Measurements from ENCODE around the gene NXPH4. TPM values are rescaled to one million over a fixed set of nuclear protein-coding genes. Genes with fewer than 3 reads are reported as not detected.

NXPH4 gene
- polyA plus RNA-seq, 1 donor: 0.91 TPM

DNA sequence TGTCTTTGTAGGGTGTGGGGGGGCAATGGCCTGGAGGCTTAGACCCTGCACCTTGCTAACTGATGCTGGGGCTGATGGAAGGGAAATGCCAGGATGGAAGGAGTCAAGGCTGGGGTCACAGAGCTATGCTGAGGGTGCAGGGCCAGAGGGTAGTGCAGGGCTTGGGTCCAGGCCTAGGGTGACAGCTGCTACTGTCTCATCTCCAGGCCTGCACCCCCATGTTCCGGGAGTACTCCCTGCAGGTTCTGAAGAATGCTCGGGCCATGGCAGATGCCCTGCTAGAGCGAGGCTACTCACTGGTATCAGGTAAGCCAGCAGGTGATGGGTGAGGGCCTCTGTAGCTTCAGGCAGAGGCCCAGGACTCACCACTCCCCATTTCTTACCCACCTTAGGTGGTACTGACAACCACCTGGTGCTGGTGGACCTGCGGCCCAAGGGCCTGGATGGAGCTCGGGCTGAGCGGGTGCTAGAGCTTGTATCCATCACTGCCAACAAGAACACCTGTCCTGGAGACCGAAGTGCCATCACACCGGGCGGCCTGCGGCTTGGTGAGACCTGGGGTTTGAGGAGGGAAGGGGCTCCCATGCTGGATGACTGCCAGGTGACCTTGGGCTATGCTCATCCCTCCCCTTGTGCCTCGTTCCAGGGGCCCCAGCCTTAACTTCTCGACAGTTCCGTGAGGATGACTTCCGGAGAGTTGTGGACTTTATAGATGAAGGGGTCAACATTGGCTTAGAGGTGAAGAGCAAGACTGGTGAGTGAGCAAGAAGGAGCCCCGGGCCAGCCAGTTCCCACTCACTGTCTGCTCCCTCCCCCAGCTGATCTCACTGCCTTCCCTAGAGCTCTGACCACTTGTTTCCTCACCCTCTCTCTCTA lies 17.0 kb downstream of the NXPH4 start:
- H3K4me1 ChIP-seq (ENCODE audit: control insufficient read depth, insufficient read depth, low read length): peaks cover 23% of the 10 kb centered on the region
- no peak for DNase-seq
- H3K27me3 ChIP-seq (ENCODE audit: control insufficient read depth, insufficient read depth, low read length): peaks cover 38% of the 10 kb centered on the region
- H3K4me3 ChIP-seq (ENCODE audit: low read length): no peak overlapping the region
- no peak overlapping the region for H3K27ac ChIP-seq (ENCODE audit: low read length)
- H3K9me3 ChIP-seq (ENCODE audit: control insufficient read depth, low read depth, low read length): peaks cover 4% of the 10 kb centered on the region
- peaks cover 33% of the 10 kb centered on the region for H3K36me3 ChIP-seq (ENCODE audit: control insufficient read depth, insufficient read depth, low read length)
- WGBS (ENCODE audit: insufficient coverage, low lambda C conversion rate): no CpG with 5 or more reads among the region's 15 CpGs

DNA sequence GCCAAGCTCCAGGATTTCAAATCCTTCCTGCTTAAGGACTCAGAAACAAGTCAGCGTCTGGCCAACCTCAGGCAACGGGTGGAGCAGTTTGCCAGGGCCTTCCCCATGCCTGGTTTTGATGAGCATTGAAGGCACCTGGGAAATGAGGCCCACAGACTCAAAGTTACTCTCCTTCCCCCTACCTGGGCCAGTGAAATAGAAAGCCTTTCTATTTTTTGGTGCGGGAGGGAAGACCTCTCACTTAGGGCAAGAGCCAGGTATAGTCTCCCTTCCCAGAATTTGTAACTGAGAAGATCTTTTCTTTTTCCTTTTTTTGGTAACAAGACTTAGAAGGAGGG lies 17.6 kb downstream of the NXPH4 start:
- H3K27me3 ChIP-seq (ENCODE audit: control insufficient read depth, insufficient read depth, low read length): peaks cover 41% of the 10 kb centered on the region
- H3K4me1 ChIP-seq (ENCODE audit: control insufficient read depth, insufficient read depth, low read length): peaks cover 25% of the 10 kb centered on the region
- no peak overlapping the region for H3K27ac ChIP-seq (ENCODE audit: low read length)
- no CpG with 5 or more reads among the region's 3 CpGs for WGBS (ENCODE audit: insufficient coverage, low lambda C conversion rate)
- H3K4me3 ChIP-seq (ENCODE audit: low read length): no peak overlapping the region
- H3K36me3 ChIP-seq (ENCODE audit: control insufficient read depth, insufficient read depth, low read length): peaks cover 33% of the 10 kb centered on the region
- H3K9me3 ChIP-seq (ENCODE audit: control insufficient read depth, low read depth, low read length): peaks cover 4% of the 10 kb centered on the region
- DNase-seq: no peak

DNA sequence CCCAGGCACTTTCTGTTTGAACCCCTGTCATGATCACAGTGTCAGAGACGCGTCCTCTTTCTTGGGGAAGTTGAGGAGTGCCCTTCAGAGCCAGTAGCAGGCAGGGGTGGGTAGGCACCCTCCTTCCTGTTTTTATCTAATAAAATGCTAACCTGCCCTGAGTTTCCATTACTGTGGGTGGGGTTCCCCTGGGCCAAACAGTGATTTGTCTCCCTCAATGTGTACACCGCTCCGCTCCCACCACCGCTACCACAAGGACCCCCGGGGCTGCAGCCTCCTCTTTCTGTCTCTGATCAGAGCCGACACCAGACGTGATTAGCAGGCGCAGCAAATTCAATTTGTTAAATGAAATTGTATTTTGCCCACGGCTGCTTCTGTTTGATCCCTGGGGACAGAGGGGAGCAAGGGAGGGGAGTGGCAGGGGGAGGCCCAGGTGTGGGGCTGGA lies 18.0 kb downstream of the NXPH4 start:
- peaks cover 45% of the 10 kb centered on the region for H3K27me3 ChIP-seq (ENCODE audit: control insufficient read depth, insufficient read depth, low read length)
- no peak overlapping the region for H3K27ac ChIP-seq (ENCODE audit: low read length)
- peaks cover 24% of the 10 kb centered on the region for H3K4me1 ChIP-seq (ENCODE audit: control insufficient read depth, insufficient read depth, low read length)
- peaks cover 33% of the 10 kb centered on the region for H3K36me3 ChIP-seq (ENCODE audit: control insufficient read depth, insufficient read depth, low read length)
- 89% methylated on average over 3 of the region's 10 CpGs for WGBS (ENCODE audit: insufficient coverage, low lambda C conversion rate)
- no peak overlapping the region for H3K4me3 ChIP-seq (ENCODE audit: low read length)
- H3K9me3 ChIP-seq (ENCODE audit: control insufficient read depth, low read depth, low read length): peaks cover 4% of the 10 kb centered on the region
- no peak for DNase-seq

DNA sequence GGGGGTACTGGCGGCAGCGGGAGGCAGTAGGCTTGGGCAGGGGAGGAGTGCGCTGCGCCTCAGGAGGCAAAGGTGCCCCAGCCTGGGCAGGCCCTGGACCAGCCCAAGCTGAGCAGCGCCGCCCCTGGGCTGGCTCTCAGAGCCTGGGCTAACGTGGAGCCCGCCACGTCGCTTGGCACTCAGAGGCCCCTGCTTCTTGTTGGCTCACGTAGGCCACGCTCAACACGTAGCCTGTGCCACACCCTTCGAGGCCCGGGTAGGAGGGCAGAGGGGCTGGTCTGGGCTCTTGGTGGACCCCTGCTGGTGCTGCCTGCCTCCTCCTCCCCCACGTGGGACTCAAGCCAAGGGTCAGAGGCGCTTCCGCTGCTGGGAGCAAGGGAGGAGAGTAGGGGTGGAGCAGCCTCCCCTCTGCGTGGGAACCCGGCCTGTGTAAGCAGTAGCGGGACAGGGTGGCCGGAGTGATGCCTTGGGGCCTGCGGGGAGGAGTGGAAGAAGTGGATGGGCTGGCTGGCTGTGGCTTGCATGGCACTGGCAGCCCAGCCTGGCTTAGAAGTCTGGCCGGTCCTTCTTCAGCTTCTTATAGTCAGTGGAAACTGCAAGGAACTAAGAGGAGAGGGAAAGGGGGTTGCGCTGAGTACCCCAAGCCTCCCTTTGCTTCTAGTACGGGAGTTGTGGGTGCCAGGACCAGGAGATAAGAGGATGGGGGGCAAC lies 18.6 kb downstream of the NXPH4 start:
- WGBS (ENCODE audit: insufficient coverage, low lambda C conversion rate): no CpG with 5 or more reads among the region's 26 CpGs
- DNase-seq: no peak
- Histone ChIP-seq H3K36me3 (ENCODE audit: control insufficient read depth, insufficient read depth, low read length) (peaks cover 33% of the 10 kb centered on the region), H3K27ac (ENCODE audit: low read length) (no peak overlapping the region), H3K4me3 (ENCODE audit: low read length) (no peak overlapping the region), H3K27me3 (ENCODE audit: control insufficient read depth, insufficient read depth, low read length) (peaks cover 51% of the 10 kb centered on the region), H3K9me3 (ENCODE audit: control insufficient read depth, low read depth, low read length) (peaks cover 8% of the 10 kb centered on the region), H3K4me1 (ENCODE audit: control insufficient read depth, insufficient read depth, low read length) (peaks cover 25% of the 10 kb centered on the region)

DNA sequence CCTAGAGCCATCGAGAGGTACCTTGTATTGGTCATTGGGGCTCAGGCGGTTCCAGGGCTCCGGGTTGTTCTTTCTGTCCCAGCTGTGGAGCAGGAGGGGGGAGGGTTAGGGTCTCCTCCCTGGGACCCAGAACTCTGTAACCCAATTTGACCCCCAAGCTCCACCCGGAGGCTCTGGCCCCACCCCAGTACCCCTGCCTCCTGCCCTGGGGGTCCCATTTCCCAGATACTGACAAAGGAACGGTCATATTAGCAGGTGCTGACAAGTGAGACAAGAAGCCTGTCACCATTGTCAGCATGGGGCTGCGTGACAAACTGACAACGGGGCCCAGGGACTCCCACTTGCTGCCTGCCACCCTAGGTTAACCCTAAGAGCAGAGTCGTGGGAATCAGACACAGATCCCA lies 19.1 kb downstream of the NXPH4 start:
- peaks cover 33% of the 10 kb centered on the region for H3K36me3 ChIP-seq (ENCODE audit: control insufficient read depth, insufficient read depth, low read length)
- H3K9me3 ChIP-seq (ENCODE audit: control insufficient read depth, low read depth, low read length): peaks cover 13% of the 10 kb centered on the region
- no CpG with 5 or more reads among the region's 8 CpGs for WGBS (ENCODE audit: insufficient coverage, low lambda C conversion rate)
- no peak overlapping the region for H3K4me3 ChIP-seq (ENCODE audit: low read length)
- H3K27me3 ChIP-seq (ENCODE audit: control insufficient read depth, insufficient read depth, low read length): peaks cover 57% of the 10 kb centered on the region
- no peak for DNase-seq
- H3K4me1 ChIP-seq (ENCODE audit: control insufficient read depth, insufficient read depth, low read length): peaks cover 25% of the 10 kb centered on the region
- H3K27ac ChIP-seq (ENCODE audit: low read length): no peak overlapping the region

DNA sequence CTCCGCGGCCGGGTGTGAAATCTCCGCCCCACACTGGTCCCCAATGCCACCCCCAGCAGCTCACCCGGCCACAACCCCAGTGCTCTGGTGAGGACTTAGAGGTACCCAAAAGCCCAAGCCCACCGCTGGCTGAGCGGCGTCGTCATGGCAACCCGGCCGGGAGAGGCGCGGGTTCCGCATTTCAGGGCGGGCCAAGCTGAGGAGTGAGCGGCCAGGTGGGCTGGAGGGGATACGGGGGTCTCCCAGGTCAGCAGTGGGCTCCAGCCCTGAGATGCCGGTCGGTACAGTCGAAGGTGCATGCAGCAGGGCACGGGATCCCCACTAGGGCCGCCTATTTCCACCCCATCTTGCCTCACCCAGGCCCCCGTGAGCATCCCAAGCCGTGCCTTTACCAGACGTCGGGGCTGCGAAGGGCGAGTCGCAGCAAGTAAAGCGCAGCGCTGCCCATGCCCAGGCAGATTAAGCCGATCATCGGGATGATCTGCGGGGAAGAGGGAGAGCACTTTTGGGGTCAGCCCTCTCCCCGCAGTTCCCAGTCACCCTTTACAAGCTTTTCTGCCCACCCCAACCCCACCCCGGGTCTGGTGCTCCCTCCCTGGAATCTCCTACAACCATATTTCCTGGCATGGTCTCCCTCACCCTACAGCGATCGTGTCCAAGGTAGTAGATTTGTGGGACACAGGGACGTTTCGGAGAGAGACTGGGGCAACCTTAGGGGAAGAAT lies 19.8 kb downstream of the NXPH4 start:
- no peak for DNase-seq

DNA sequence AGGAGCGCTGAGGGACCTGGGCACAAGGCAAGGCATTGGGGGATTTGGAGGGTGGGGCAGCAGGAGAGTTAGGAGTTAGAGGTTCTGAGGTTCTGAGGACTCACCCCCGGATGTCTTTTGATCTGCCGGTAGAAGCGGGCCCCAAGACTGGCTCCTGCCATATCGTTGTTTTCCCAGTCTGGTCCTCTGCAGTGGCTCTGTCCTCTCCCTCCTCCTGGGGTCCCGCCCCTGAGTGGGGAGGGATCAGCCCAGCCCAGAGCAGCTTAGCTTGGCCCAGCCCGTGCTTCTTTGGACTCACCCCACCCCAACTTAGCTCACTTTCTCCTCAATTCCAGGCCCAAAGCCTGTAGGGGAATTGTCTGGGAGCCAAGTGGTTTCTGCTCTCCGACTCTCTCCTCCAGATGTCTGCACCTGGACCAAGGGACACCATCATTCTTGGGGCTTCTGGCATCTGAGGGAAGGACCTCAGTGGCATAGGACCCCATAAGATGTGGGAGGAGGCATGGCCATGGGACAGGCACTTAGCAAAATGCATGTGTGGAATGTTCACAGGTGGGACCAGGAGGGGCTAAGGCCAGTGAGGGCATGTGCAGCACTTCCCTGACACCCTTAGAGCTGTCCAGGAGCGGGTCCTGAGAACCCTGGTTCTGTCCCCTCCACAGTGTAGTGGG lies 20.5 kb downstream of the NXPH4 start:
- peaks cover 13% of the 10 kb centered on the region for H3K9me3 ChIP-seq (ENCODE audit: control insufficient read depth, low read depth, low read length)
- H3K4me1 ChIP-seq (ENCODE audit: control insufficient read depth, insufficient read depth, low read length): peaks cover 37% of the 10 kb centered on the region
- H3K27me3 ChIP-seq (ENCODE audit: control insufficient read depth, insufficient read depth, low read length): peaks cover 70% of the 10 kb centered on the region
- DNase-seq: no peak
- no peak overlapping the region for H3K27ac ChIP-seq (ENCODE audit: low read length)
- H3K36me3 ChIP-seq (ENCODE audit: control insufficient read depth, insufficient read depth, low read length): peaks cover 22% of the 10 kb centered on the region
- no peak overlapping the region for H3K4me3 ChIP-seq (ENCODE audit: low read length)
- WGBS (ENCODE audit: insufficient coverage, low lambda C conversion rate): no CpG with 5 or more reads among the region's 9 CpGs

More for the DNA sequence above, 19.8 kb downstream of the NXPH4 start:
- H3K4me1 ChIP-seq (ENCODE audit: control insufficient read depth, insufficient read depth, low read length): peaks cover 30% of the 10 kb centered on the region
- H3K27ac ChIP-seq (ENCODE audit: low read length): no peak overlapping the region
- no CpG with 5 or more reads among the region's 40 CpGs for WGBS (ENCODE audit: insufficient coverage, low lambda C conversion rate)
- H3K9me3 ChIP-seq (ENCODE audit: control insufficient read depth, low read depth, low read length): peaks cover 13% of the 10 kb centered on the region
- no peak overlapping the region for H3K4me3 ChIP-seq (ENCODE audit: low read length)
- H3K27me3 ChIP-seq (ENCODE audit: control insufficient read depth, insufficient read depth, low read length): peaks cover 63% of the 10 kb centered on the region
- H3K36me3 ChIP-seq (ENCODE audit: control insufficient read depth, insufficient read depth, low read length): peaks cover 29% of the 10 kb centered on the region

DNA sequence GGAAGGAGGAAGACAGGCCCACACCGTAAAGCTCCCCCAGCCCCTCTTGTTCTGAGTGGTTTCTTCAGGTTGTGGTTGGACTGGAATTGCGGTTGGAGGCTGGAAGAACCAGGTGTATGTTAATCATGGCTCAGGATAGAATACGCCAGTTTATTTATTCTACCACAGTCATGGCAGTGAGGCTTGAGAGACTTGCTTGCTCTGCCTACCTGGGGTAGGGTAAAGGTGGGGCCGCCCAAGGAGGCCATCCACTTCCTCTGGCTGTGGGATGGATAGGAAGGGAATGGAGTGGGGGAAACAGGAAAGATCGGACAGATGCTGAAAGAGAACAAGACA lies 21.0 kb downstream of the NXPH4 start:
- peaks cover 13% of the 10 kb centered on the region for H3K9me3 ChIP-seq (ENCODE audit: control insufficient read depth, low read depth, low read length)
- H3K4me3 ChIP-seq (ENCODE audit: low read length): no peak overlapping the region
- peaks cover 17% of the 10 kb centered on the region for H3K36me3 ChIP-seq (ENCODE audit: control insufficient read depth, insufficient read depth, low read length)
- H3K27ac ChIP-seq (ENCODE audit: low read length): no peak overlapping the region
- DNase-seq: no peak
- WGBS (ENCODE audit: insufficient coverage, low lambda C conversion rate): no CpG with 5 or more reads among the region's 5 CpGs
- peaks cover 75% of the 10 kb centered on the region for H3K27me3 ChIP-seq (ENCODE audit: control insufficient read depth, insufficient read depth, low read length)
- H3K4me1 ChIP-seq (ENCODE audit: control insufficient read depth, insufficient read depth, low read length): peaks cover 39% of the 10 kb centered on the region

DNA sequence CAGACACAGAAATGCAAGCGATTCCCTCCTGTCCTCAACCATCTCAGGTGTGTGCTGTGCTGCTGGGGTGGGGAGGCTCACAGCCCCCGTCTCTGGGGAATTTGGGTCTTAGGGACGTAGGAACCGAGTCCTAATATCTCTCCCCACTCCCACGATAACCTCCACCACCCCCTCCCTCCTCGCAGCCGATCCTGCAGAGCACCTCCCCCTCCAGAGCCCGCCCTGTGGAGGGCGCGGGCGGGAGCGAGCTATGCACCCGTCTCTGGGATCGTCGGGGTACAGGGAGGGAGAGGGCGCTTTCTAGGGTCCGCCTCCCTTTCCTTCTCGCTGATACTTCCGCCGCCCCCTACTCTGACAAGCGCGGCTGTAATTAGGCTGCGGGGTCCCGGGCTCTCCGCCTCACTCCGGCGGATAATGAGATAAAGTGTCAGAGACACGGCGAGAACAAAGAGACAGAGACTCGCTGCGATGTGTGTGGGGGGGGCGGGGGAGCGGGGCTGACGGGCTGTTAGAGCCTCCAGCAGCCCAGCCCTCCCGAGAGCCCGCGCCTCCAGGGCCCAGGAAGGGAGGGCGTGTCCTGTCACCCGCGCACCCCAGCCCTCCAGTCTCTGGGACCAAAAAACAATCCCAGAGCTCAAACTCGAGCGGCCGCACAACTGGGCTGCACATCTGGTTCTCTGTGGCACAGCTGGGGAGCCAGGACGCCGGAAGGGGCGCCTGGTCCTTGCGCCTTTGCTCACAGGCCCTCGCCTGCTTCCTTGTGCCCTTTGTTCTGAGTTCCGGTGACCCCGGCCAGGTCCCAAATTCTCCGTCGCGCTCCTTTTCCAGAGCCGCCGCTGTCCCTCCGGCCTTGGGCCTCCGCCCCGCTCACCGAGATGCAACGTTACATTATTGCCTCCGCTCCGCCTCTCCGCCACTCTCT lies 21.6 kb downstream of the NXPH4 start:
- no CpG with 5 or more reads among the region's 63 CpGs for WGBS (ENCODE audit: insufficient coverage, low lambda C conversion rate)
- H3K27ac ChIP-seq (ENCODE audit: low read length): no peak overlapping the region
- peaks cover 11% of the 10 kb centered on the region for H3K36me3 ChIP-seq (ENCODE audit: control insufficient read depth, insufficient read depth, low read length)
- no peak for DNase-seq
- H3K4me1 ChIP-seq (ENCODE audit: control insufficient read depth, insufficient read depth, low read length): peaks cover 46% of the 10 kb centered on the region
- peaks cover 13% of the 10 kb centered on the region for H3K9me3 ChIP-seq (ENCODE audit: control insufficient read depth, low read depth, low read length)
- peaks cover 81% of the 10 kb centered on the region for H3K27me3 ChIP-seq (ENCODE audit: control insufficient read depth, insufficient read depth, low read length)
- peak overlapping the region; percentile 30 for H3K4me3 ChIP-seq (ENCODE audit: low read length)

Data from large intestine (tissue), 3 donors.